ENCODE results near the gene NNT. TPM values are rescaled to one million over a fixed set of nuclear protein-coding genes. Genes with fewer than 3 reads are reported as not detected.

NNT gene
- total and polyA plus RNA-seq, 2 of the 13 experiments (the other 11 are each of a cell fraction or from before 2014, with no cell fraction given): 21.1 to 58.0 TPM

GRCh38 chr5:43603344-43604217 lies 601 bp downstream of the NNT start (continued):
- TF ChIP-seq PRDM15 (CRISPR knock-in tag; IDR thresholded peaks at IDR 0.05): no peak
- TF ChIP-seq MAZ (IDR thresholded peaks at IDR 0.05; ENCODE audit: borderline replicate concordance, low read depth, low read length): no peak
- TF ChIP-seq MAZ (CRISPR knock-in tag; IDR thresholded peaks at IDR 0.05; ENCODE audit: low read depth): peak; percentile 12; the same call in 1 of the 2 replicates
- no peak for TF ChIP-seq ATRX (CRISPR knock-in tag; IDR thresholded peaks at IDR 0.05; ENCODE audit: borderline replicate concordance)
- no peak for TF ChIP-seq ZNF564 (CRISPR knock-in tag; IDR thresholded peaks at IDR 0.05)
- no peak for TF ChIP-seq GZF1 (CRISPR knock-in tag; IDR thresholded peaks at IDR 0.05)
- TF ChIP-seq GABPA (IDR thresholded peaks at IDR 0.05; ENCODE audit: low read depth, low read length): no peak
- TF ChIP-seq GABPA (CRISPR knock-in tag; IDR thresholded peaks at IDR 0.05; ENCODE audit: low read depth): 0 out of 2 replicates have a peak, but pooled peaks have one; percentile 27
- no peak for TF ChIP-seq ZNF83 (CRISPR knock-in tag; IDR thresholded peaks at IDR 0.05; ENCODE audit: borderline replicate concordance)
- no peak for TF ChIP-seq FOXA3 (CRISPR knock-in tag; IDR thresholded peaks at IDR 0.05)
- TF ChIP-seq ZNF878 (CRISPR knock-in tag; IDR thresholded peaks at IDR 0.05): no peak
- no peak for TF ChIP-seq RARG (CRISPR knock-in tag; IDR thresholded peaks at IDR 0.05; ENCODE audit: low read depth)
- peak; percentile 43; the same call in 1 of the 2 replicates for TF ChIP-seq ZNF589 (CRISPR knock-in tag; conservative IDR thresholded peaks at IDR 0.05)
- no peak for TF ChIP-seq NR2F6 (IDR thresholded peaks at IDR 0.05)
- TF ChIP-seq NR2F6 (CRISPR knock-in tag; IDR thresholded peaks at IDR 0.05): no peak
- TF ChIP-seq SP140L (CRISPR knock-in tag; IDR thresholded peaks at IDR 0.05; ENCODE audit: borderline replicate concordance): no peak
- 0 out of 2 replicates have a peak, but pooled peaks have one; percentile 15 for TF ChIP-seq ZIK1 (CRISPR knock-in tag; IDR thresholded peaks at IDR 0.05; ENCODE audit: borderline replicate concordance, low read depth)
- TF ChIP-seq ZNF687 (CRISPR knock-in tag; IDR thresholded peaks at IDR 0.05): peak; percentile 85
- TF ChIP-seq ZFP82 (CRISPR knock-in tag; IDR thresholded peaks at IDR 0.05; ENCODE audit: borderline replicate concordance): peak; percentile 80; the same call in 1 of the 2 replicates
- no peak for TF ChIP-seq ZNF691 (CRISPR knock-in tag; IDR thresholded peaks at IDR 0.05; ENCODE audit: borderline replicate concordance, low read depth)
- TF ChIP-seq ZNF678 (CRISPR knock-in tag; IDR thresholded peaks at IDR 0.05): no peak
- TF ChIP-seq PAWR (CRISPR knock-in tag; IDR thresholded peaks at IDR 0.05; ENCODE audit: borderline replicate concordance): no peak

Data from HepG2 (cell line).